B cell (primary cell): Measurements from ENCODE around the gene TENT4A. TPM values are rescaled to one million over a fixed set of nuclear protein-coding genes. Genes with fewer than 3 reads are reported as not detected.

Experiments
- ATAC-seq: fragments of 200-7000 bp; cut with Tn5 transposase; one replicate; pipeline ENCODE4 v1.10.0; 2021; ENCODE audit warnings: low read depth, mild to moderate bottlenecking, moderate number of reproducible peaks, moderate library complexity
- CTCF ChIA-PET: fragments of 350-600 bp; sonication (Branson Sonifier 250); formaldehyde crosslinking; loops from one replicate; lab custom pipeline; 2021; ENCODE audit warnings: antibody characterized with exemption, inconsistent platforms; lab: Charles Lee
- POLR2A ChIA-PET: fragments of 350-600 bp; sonication (Branson Sonifier 250); formaldehyde crosslinking; loops from one replicate; lab custom pipeline; 2021; ENCODE audit warnings: antibody characterized with exemption; lab: Charles Lee
- DNase-seq: peaks from one replicate; pipeline ENCODE4 v3.0.0; 2013
- H2AFZ ChIP-seq: 2 replicates; pipeline ENCODE4 v1.6.1; 2012; ENCODE audit warnings: mild to moderate bottlenecking, low read depth, low read length; ENCODE audit not compliant: insufficient read depth, poor library complexity, severe bottlenecking
- H3K27ac ChIP-seq, 2 donors: 1 replicate in 1 of 2; 2 replicates in 1 of 2; pipeline ENCODE4 v1.5.1; 2012 to 2013; ENCODE audit warnings: low read length in 2 of 2, mild to moderate bottlenecking in 2 of 2, moderate library complexity in 1 of 2
- H3K27me3 ChIP-seq, 4 experiments: fragments of 200-600 bp in 1 of 4; sonication (generic) in 1 of 4; replicated peaks in 1 of 4; 1 replicate in 2 of 4; 2 replicates in 2 of 4; pipeline versions ENCODE4 v1.6.1 to v1.7.0; 2013 to 2016; ENCODE audit warnings: low read length in 3 of 4, mild to moderate bottlenecking in 2 of 4, mixed read lengths in 1 of 4, moderate library complexity in 1 of 4; ENCODE audit not compliant: insufficient read depth in 4 of 4, control insufficient read depth in 3 of 4; ENCODE audit errors: control extremely low read depth in 1 of 4
- H3K36me3 ChIP-seq, 2 experiments: replicated peaks in 1 of 2; 1 replicate in 1 of 2; 2 replicates in 1 of 2; pipeline versions ENCODE4 v1.6.1 to v1.7.1; 2013; ENCODE audit warnings: low read length in 1 of 2; ENCODE audit not compliant: insufficient read depth in 2 of 2, control insufficient read depth in 1 of 2; ENCODE audit errors: control extremely low read depth in 1 of 2, extremely low read depth in 1 of 2
- H3K4me1 ChIP-seq, 2 donors: fragments of 200-600 bp in 1 of 2; sonication (generic) in 1 of 2; 1 replicate in 1 of 2; 2 replicates in 1 of 2; pipeline versions ENCODE4 v1.5.1 to v1.6.1; 2013 to 2017; ENCODE audit warnings: low read length in 2 of 2; ENCODE audit not compliant: control insufficient read depth in 2 of 2, insufficient read depth in 2 of 2
- H3K4me2 ChIP-seq: replicated peaks from 2 replicates; pipeline ENCODE3; 2012; ENCODE audit warnings: mild to moderate bottlenecking, low read depth, low read length; ENCODE audit not compliant: poor library complexity, severe bottlenecking
- H3K4me3 ChIP-seq, 5 experiments: fragments of 200-600 bp in 1 of 5; sonication (generic) in 1 of 5; 1 replicate in 3 of 5; 2 replicates in 2 of 5; pipeline versions ENCODE4 v1.5.1 to v1.7.0; 2011 to 2016; ENCODE audit warnings: low read length in 4 of 5, mild to moderate bottlenecking in 4 of 5, low read depth in 2 of 5, control low read depth in 1 of 5, moderate library complexity in 1 of 5; ENCODE audit not compliant: insufficient read depth in 1 of 5; ENCODE audit errors: control extremely low read depth in 1 of 5, extremely low read depth in 1 of 5
- H3K79me2 ChIP-seq: fragments of 200-600 bp; sonication (generic); one replicate; pipeline ENCODE4 v1.6.0; 2016; ENCODE audit warnings: low read length; ENCODE audit not compliant: control insufficient read depth, insufficient read depth
- H3K9ac ChIP-seq: fragments of 200-600 bp; sonication (generic); 2 replicates; pipeline ENCODE4 v1.6.1; 2017; ENCODE audit warnings: mild to moderate bottlenecking, low read length, moderate library complexity
- H3K9me3 ChIP-seq, 3 donors: one replicate each; pipeline versions ENCODE4 v1.6.1 to v1.7.1; 2013; ENCODE audit warnings: low read length in 2 of 3; ENCODE audit not compliant: control insufficient read depth in 2 of 3, insufficient read depth in 1 of 3; ENCODE audit errors: control extremely low read depth in 1 of 3
- H4K20me1 ChIP-seq: 2 replicates; pipeline ENCODE4 v1.6.0; 2012; ENCODE audit warnings: mild to moderate bottlenecking, low read length; ENCODE audit not compliant: insufficient read depth, control insufficient read depth, poor library complexity, severe bottlenecking
- H3K27ac Mint-ChIP-seq: one replicate; pipeline ENCODE4 v1.8.0; 2021; ENCODE audit warnings: mixed read lengths
- H3K27me3 Mint-ChIP-seq: one replicate; pipeline ENCODE4 v1.8.0; 2021; ENCODE audit warnings: mixed read lengths
- H3K4me1 Mint-ChIP-seq: one replicate; pipeline ENCODE4 v1.8.0; 2021; ENCODE audit warnings: mixed read lengths
- H3K4me3 Mint-ChIP-seq: one replicate; pipeline ENCODE4 v1.8.0; 2021; ENCODE audit warnings: mixed read lengths
- H3K9me3 Mint-ChIP-seq: one replicate; pipeline ENCODE4 v1.8.0; 2022; ENCODE audit warnings: mixed read lengths; ENCODE audit not compliant: insufficient read depth
- CTCF ChIP-seq: fragments of 200-600 bp; IDR thresholded peaks from one replicate; pipeline ENCODE4 v1.8.0; 2022; ENCODE audit warnings: antibody characterized with exemption, mild to moderate bottlenecking
- EZH2 ChIP-seq: IDR thresholded peaks from 2 replicates; pipeline ENCODE4 v1.6.1; 2012; ENCODE audit warnings: borderline replicate concordance, low read depth, mild to moderate bottlenecking, moderate library complexity, low read length; ENCODE audit not compliant: insufficient read depth, poor library complexity, severe bottlenecking
- WGBS: methylation state at CpG from one replicate; pipeline ENCODE4 v1.1.5; 2013; ENCODE audit warnings: missing lambda C conversion rate; ENCODE audit not compliant: insufficient coverage; 5-methylcytosine and 5-hydroxymethylcytosine counted together
- intact Hi-C: fragments of 100-400 bp; cut with micrococcal nuclease; formaldehyde crosslinking; loops from one replicate; pipeline ENCODE4 v1.10.0; 2022
- polyA plus RNA-seq: library from polyadenylated mRNA; depleted of rRNA; stranded (reverse); fragments of >200 nt; gene quantifications from 2 replicates; pipeline ENCODE4 v1.2.3, GENCODE V29; 2012
- total RNA-seq, 2 donors: library from RNA; stranded (reverse); fragments of 120-200 nt in 1 of 2; gene quantifications; 1 replicate in 1 of 2; 2 replicates in 1 of 2; pipeline versions ENCODE4 v1.2.3 to v1.2.4, GENCODE V29; 2013 to 2022

TENT4A gene
- total and polyA plus RNA-seq, 2 donors (not counting 1 experiment from before 2014, with no cell fraction given), result 18.5 to 63.6 TPM

GRCh38 chr5:6785161-6785860 is 72.1 kb downstream of the TENT4A start:
- intact Hi-C loops, result no loop called here
- POLR2A ChIA-PET, result no interaction called here
- no peak overlapping the region for H3K27ac ChIP-seq

More at GRCh38 chr5:6785161-6785860, 72.1 kb downstream of the TENT4A start:
- H3K4me1 ChIP-seq, result no peaks in the 10 kb centered on the region
- CTCF ChIA-PET, result no interaction called here
- no peaks in the 10 kb centered on the region for H4K20me1 ChIP-seq
- Mint-ChIP-seq H3K27me3 (peaks cover 12% of the 10 kb centered on the region), H3K27ac (no peak overlapping the region), H3K4me1 (no peaks in the 10 kb centered on the region), H3K4me3 (no peak overlapping the region), H3K9me3 (no peaks in the 10 kb centered on the region)
- H3K9ac ChIP-seq, result no peak overlapping the region
- TF ChIP-seq EZH2 (no peak), CTCF (no peak)
- H3K4me3 ChIP-seq, result no peak overlapping the region
- no peaks in the 10 kb centered on the region for H3K36me3 ChIP-seq
- ATAC-seq (no peak), DNase-seq (no peak)
- H3K4me2 ChIP-seq, result no peak overlapping the region
- peaks cover 0 to 6% (median 0%) of the 10 kb centered on the region in 3 donors for H3K9me3 ChIP-seq
- H2AFZ ChIP-seq, result no peak overlapping the region
- peaks cover 0 to 9% (median 0%) of the 10 kb centered on the region in 4 experiments for H3K27me3 ChIP-seq
- WGBS, result 96% methylated on average over 5 of the region's 6 CpGs
- no peaks in the 10 kb centered on the region for H3K79me2 ChIP-seq
